GM12878 (cell line): ENCODE data around the gene PHF1. TPM values are rescaled to one million over a fixed set of nuclear protein-coding genes. Genes with fewer than 3 reads are reported as not detected.

Experiments
- CBFB ChIP-seq: IDR thresholded peaks from 2 replicates; pipeline ENCODE4 v1.6.1; 2016; ENCODE audit warnings: antibody characterized with exemption, low read depth
- CBX3 ChIP-seq: fragments of 200-600 bp; sonication (generic); IDR thresholded peaks from 2 replicates; pipeline ENCODE4 v1.6.1; 2016; ENCODE audit warnings: low read depth, borderline replicate concordance
- CREM ChIP-seq: IDR thresholded peaks from 2 replicates; pipeline ENCODE4 v1.6.1; 2014; ENCODE audit warnings: antibody characterized with exemption, low read depth
- E4F1 ChIP-seq: fragments of 450-650 bp; IDR thresholded peaks from 2 replicates; pipeline ENCODE4 v1.6.1; 2018; ENCODE audit warnings: borderline replicate concordance, mild to moderate bottlenecking; ENCODE audit not compliant: partially characterized antibody
- EP300 ChIP-seq, 2 experiments: fragments of 150-350 bp in 1 of 2; IDR thresholded peaks; 2 replicates each; pipeline ENCODE4 v1.6.1; 2011 to 2012; ENCODE audit warnings: low read depth in 2 of 2, low read length in 2 of 2, borderline replicate concordance in 1 of 2, improper control_type of control experiment in 1 of 2, inconsistent platforms in 1 of 2; ENCODE audit not compliant: control insufficient read depth in 1 of 2
- ESRRA ChIP-seq: IDR thresholded peaks from 2 replicates; pipeline ENCODE4 v1.6.1; 2012; ENCODE audit warnings: mild to moderate bottlenecking, low read length, improper control_type of control experiment
- HCFC1 ChIP-seq: fragments of 150-350 bp; IDR thresholded peaks from 2 replicates; pipeline ENCODE4 v1.6.1; 2014; ENCODE audit warnings: low read length
- HDAC2 ChIP-seq: fragments of 200-600 bp; sonication (generic); IDR thresholded peaks from 2 replicates; pipeline ENCODE4 v1.6.1; 2017
- HDAC6 ChIP-seq: fragments of 200-600 bp; sonication (generic); IDR thresholded peaks from one replicate; pipeline ENCODE4 v1.8.0; 2017; ENCODE audit warnings: antibody characterized with exemption; ENCODE audit not compliant: unreplicated experiment
- JUNB ChIP-seq: IDR thresholded peaks from 2 replicates; pipeline ENCODE4 v1.6.1; 2016; ENCODE audit warnings: antibody characterized with exemption, mild to moderate bottlenecking
- KLF5 ChIP-seq: fragments of 450-650 bp; IDR thresholded peaks from 2 replicates; pipeline ENCODE4 v1.6.1; 2014; ENCODE audit warnings: mild to moderate bottlenecking; ENCODE audit not compliant: partially characterized antibody
- MTA2 ChIP-seq: fragments of 450-650 bp; IDR thresholded peaks from 2 replicates; pipeline ENCODE4 v1.6.1; 2016; ENCODE audit warnings: low read depth, mild to moderate bottlenecking, moderate library complexity
- MTA3 ChIP-seq: IDR thresholded peaks from 2 replicates; pipeline ENCODE4 v1.6.1; 2012; ENCODE audit warnings: low read length, inconsistent platforms, borderline replicate concordance
- MYB ChIP-seq: fragments of 150-350 bp; IDR thresholded peaks from 2 replicates; pipeline ENCODE4 v1.6.1; 2014; ENCODE audit warnings: mild to moderate bottlenecking, low read depth, low read length, borderline replicate concordance
- NFXL1 ChIP-seq: fragments of 450-650 bp; IDR thresholded peaks from 2 replicates; pipeline ENCODE4 v1.6.1; 2017; ENCODE audit warnings: antibody characterized with exemption, mild to moderate bottlenecking, borderline replicate concordance
- PAX5 ChIP-seq: IDR thresholded peaks from 2 replicates; pipeline ENCODE4 v1.6.1; 2011; ENCODE audit warnings: low read depth, low read length, borderline replicate concordance
- RAD21 ChIP-seq: IDR thresholded peaks from 2 replicates; pipeline ENCODE4 v1.6.1; 2011; ENCODE audit warnings: mild to moderate bottlenecking, low read depth, low read length, moderate library complexity; ENCODE audit not compliant: insufficient read depth
- RCOR1 ChIP-seq: conservative IDR thresholded peaks from 2 replicates; pipeline ENCODE4 v1.6.1; 2012; ENCODE audit warnings: low read depth, low read length, improper control_type of control experiment
- SIN3A ChIP-seq: IDR thresholded peaks from 2 replicates; pipeline ENCODE4 v1.6.1; 2012; ENCODE audit warnings: low read depth, low read length, improper control_type of control experiment
- SIX5 ChIP-seq: IDR thresholded peaks from 2 replicates; pipeline ENCODE4 v1.6.1; 2011; ENCODE audit warnings: mild to moderate bottlenecking, low read depth, low read length, moderate library complexity; ENCODE audit not compliant: severe bottlenecking
- SMAD1 ChIP-seq: fragments of 450-650 bp; IDR thresholded peaks from 2 replicates; pipeline ENCODE4 v1.6.1; 2018; ENCODE audit warnings: mild to moderate bottlenecking, low read depth; ENCODE audit not compliant: partially characterized antibody
- SREBF1 ChIP-seq: IDR thresholded peaks from 2 replicates; pipeline ENCODE4 v1.6.1; 2012; ENCODE audit warnings: mild to moderate bottlenecking, low read length
- SRF ChIP-seq, 2 experiments: IDR thresholded peaks; 2 replicates each; pipeline ENCODE4 v1.6.1; 2011; ENCODE audit warnings: low read depth in 2 of 2, low read length in 2 of 2, mild to moderate bottlenecking in 1 of 2, moderate library complexity in 1 of 2
- TCF12 ChIP-seq: IDR thresholded peaks from 2 replicates; pipeline ENCODE4 v1.6.1; 2011; ENCODE audit warnings: low read depth, mild to moderate bottlenecking, low read length
- ZBTB11 ChIP-seq: fragments of 450-650 bp; formaldehyde crosslinking; IDR thresholded peaks from 2 replicates; pipeline ENCODE4 v1.5.0; 2022; ENCODE audit warnings: mild to moderate bottlenecking, missing genetic modification characterization
- ZNF274 ChIP-seq: IDR thresholded peaks from one replicate; pipeline ENCODE4 v1.8.0; 2011; ENCODE audit not compliant: insufficient read length, insufficient read depth
- ZZZ3 ChIP-seq: IDR thresholded peaks from 2 replicates; pipeline ENCODE4 v1.6.1; 2011; ENCODE audit warnings: low read depth; ENCODE audit not compliant: control insufficient read depth, insufficient read length
- polyA plus RNA-seq, 11 experiments: library from polyadenylated mRNA; depleted of rRNA in 4 of 11; unstranded in 6 of 11; stranded (reverse) in 5 of 11; fragments of >200 nt; fragmentation: Nextera tagmentation in 4 of 11; fragmentation: Illumina TruSeq in 1 of 11; extraction: Ambion mirVana in 4 of 11; extraction: Trizol in 1 of 11; gene quantifications; 1 replicate in 1 of 11; 2 replicates in 10 of 11; pipeline versions ENCODE4 v1.2.1 to v1.2.3, GENCODE V29; 2011 to 2016; ENCODE audit warnings: inconsistent platforms in 2 of 11, missing spikeins in 2 of 11, low read depth in 1 of 11
- total RNA-seq, 4 experiments: library from RNA; depleted of rRNA in 3 of 4; stranded (reverse); fragments of >200 nt in 3 of 4; fragmentation: Illumina TruSeq in 1 of 4; extraction: Trizol in 1 of 4; gene quantifications; 2 replicates each; pipeline versions ENCODE4 v1.2.1 to v1.2.3, GENCODE V29; 2013 to 2021

PHF1 gene
- total and polyA plus RNA-seq, 10 of the 15 experiments (the other 5 are each of a cell fraction or from before 2014, with no cell fraction given), result 1.3 to 17.8 (median 6.2) TPM

GRCh38 chr6:33418690-33419291 is 8.0 kb downstream of the PHF1 start (continued):
- TF ChIP-seq SRF (IDR thresholded peaks at IDR 0.05; ENCODE audit: low read depth in 2 of 2, low read length in 2 of 2) (peak in 1 of 2 experiments; percentile 52; a peak in 1 of 4 replicates), ZNF274 (no peak), RCOR1 (no peak), CREM (peak; percentile 76), E4F1 (no peak), KLF5 (no peak), RAD21 (no peak), ZBTB11 (CRISPR knock-in tag) (no peak), SREBF1 (no peak), CBFB (no peak), SMAD1 (peak; percentile 6), MTA3 (no peak), EP300 (IDR thresholded peaks at IDR 0.05; ENCODE audit: borderline replicate concordance in 1 of 2, control insufficient read depth in 1 of 2, low read depth in 2 of 2, low read length in 2 of 2) (no peak), MTA2 (0 out of 2 replicates have a peak, but pooled peaks have one; percentile 42), JUNB (peak; percentile 58), PAX5 (no peak), SIX5 (no peak), HCFC1 (no peak), HDAC2 (no peak), HDAC6 (no peak), CBX3 (no peak), ZZZ3 (no peak), MYB (no peak), ESRRA (no peak), SIN3A (no peak), TCF12 (no peak), NFXL1 (no peak)
